ENCODE results near the gene DPM1.

Gene DPM1

GRCh38 chr20:50911716-50912115, 46.6 kb downstream of the DPM1 start:
- Mint-ChIP-seq H3K9me3 (no peaks in the 10 kb centered on the region), H3K4me1 (peaks cover 37 to 70% of the 10 kb centered on the region in 2 donors), H3K27ac (peak overlapping the region; percentile 47), H3K4me3 (no peak overlapping the region), H3K27me3 (no peaks in the 10 kb centered on the region), H3K36me3 (peaks cover 17 to 36% of the 10 kb centered on the region in 2 donors)
- DNase-seq = no peak
- ATAC-seq (replicated peaks) = peak; percentile 25 to 51

DNA sequence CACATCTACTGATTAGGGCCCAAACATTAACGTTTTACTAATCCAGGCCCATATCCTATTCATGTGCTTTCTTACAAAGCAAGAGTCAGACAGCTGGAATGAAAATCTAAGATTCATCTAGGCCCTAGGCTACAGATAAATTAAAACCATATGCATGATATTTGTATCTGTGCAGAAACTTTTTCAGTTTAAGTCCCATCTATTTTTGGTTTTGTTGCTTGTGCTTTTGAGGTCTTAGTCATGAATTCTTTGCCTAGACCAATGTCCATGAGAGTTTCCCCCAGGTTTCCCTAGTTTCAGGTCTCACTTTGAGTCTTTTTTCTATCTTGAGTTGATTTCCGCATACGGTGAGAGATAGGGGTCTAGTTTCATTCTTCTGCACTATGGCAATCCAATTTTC, 47.3 kb downstream of the DPM1 start:
- H3K4me1 Mint-ChIP-seq = peaks cover 32 to 67% of the 10 kb centered on the region in 2 donors
- H3K36me3 Mint-ChIP-seq = peaks cover 13 to 31% of the 10 kb centered on the region in 2 donors
- ATAC-seq (replicated peaks) (no peak), DNase-seq (no peak)
- H3K4me3 Mint-ChIP-seq = no peak overlapping the region
- no peaks in the 10 kb centered on the region for H3K9me3 Mint-ChIP-seq
- no peaks in the 10 kb centered on the region for H3K27me3 Mint-ChIP-seq
- peak overlapping the region; percentile 47 for H3K27ac Mint-ChIP-seq

GRCh38 chr20:50909413-50909812, 48.9 kb downstream of the DPM1 start:
- H3K4me1 Mint-ChIP-seq = peaks cover 33 to 67% of the 10 kb centered on the region in 2 donors
- H3K27ac Mint-ChIP-seq = peak overlapping the region; percentile 73
- peaks cover 13 to 31% of the 10 kb centered on the region in 2 donors for H3K36me3 Mint-ChIP-seq
- DNase-seq = no peak
- H3K4me3 Mint-ChIP-seq = no peak overlapping the region
- no peaks in the 10 kb centered on the region for H3K9me3 Mint-ChIP-seq
- peak; percentile 53 to 72 for ATAC-seq (replicated peaks)
- H3K27me3 Mint-ChIP-seq = no peaks in the 10 kb centered on the region

GRCh38 chr20:50904067-50904570, 54.2 kb downstream of the DPM1 start:
- H3K4me1 Mint-ChIP-seq = peaks cover 19 to 56% of the 10 kb centered on the region in 2 donors
- no peaks in the 10 kb centered on the region for H3K27me3 Mint-ChIP-seq
- peak in 1 of 2 donors; percentile 34 for ATAC-seq (replicated peaks)

DNA sequence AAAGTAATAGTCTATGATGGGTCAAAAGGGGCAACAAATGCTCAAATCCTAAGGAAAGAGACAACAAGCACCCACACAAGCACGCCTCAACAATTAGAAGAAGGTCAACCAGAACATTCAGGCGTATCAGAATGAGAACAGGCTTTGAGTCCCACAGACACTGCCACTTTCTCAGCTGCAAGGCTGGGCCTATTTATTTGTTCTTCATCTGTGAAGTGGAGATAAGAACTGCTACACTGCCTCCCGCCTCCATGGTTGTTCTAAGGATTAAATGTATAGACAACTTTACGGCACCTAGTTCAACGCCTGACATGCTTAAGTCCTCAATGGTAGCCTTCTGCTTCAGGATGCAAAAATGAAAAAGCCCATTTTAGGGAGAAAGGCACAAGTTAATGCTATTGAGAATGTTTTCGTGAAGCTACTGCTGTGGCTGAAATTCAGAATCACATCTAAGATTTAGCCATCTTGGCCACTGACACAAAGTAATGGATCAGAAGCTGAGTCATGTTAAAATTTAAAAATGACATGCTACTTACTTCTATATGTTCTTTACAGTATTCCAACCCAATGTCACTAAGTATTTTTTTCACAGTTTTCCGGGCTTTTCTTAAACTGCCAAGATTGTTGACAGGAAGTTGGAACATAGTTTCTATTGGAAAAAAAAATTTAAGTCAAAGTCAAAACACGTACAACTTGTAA, 54.8 kb downstream of the DPM1 start:
- ATAC-seq (replicated peaks) = no peak
- Mint-ChIP-seq H3K27me3 (no peaks in the 10 kb centered on the region), H3K4me1 (peaks cover 19 to 56% of the 10 kb centered on the region in 2 donors), H3K27ac (peak overlapping the region; percentile 84), H3K4me3 (peak overlapping the region in 1 of 2 donors; percentile 16), H3K9me3 (no peaks in the 10 kb centered on the region), H3K36me3 (peaks cover 15 to 24% of the 10 kb centered on the region in 2 donors)
- DNase-seq = no peak

More at GRCh38 chr20:50904067-50904570, 54.2 kb downstream of the DPM1 start:
- Mint-ChIP-seq H3K9me3 (no peaks in the 10 kb centered on the region), H3K4me3 (no peak overlapping the region), H3K27ac (peak overlapping the region; percentile 84), H3K36me3 (peaks cover 15 to 23% of the 10 kb centered on the region in 2 donors)
- DNase-seq = no peak

- peaks cover 18 to 41% of the 10 kb centered on the region in 2 donors for H3K4me1 Mint-ChIP-seq
- H3K27ac Mint-ChIP-seq = no peak overlapping the region
- H3K27me3 Mint-ChIP-seq = no peaks in the 10 kb centered on the region
- ATAC-seq (replicated peaks) = no peak
- H3K4me3 Mint-ChIP-seq = no peak overlapping the region
- peaks cover 16 to 26% of the 10 kb centered on the region in 2 donors for H3K36me3 Mint-ChIP-seq
- no peaks in the 10 kb centered on the region for H3K9me3 Mint-ChIP-seq
- no peak for DNase-seq
These were observed 57.0 kb downstream of the DPM1 start for GRCh38 chr20:50901301-50901700.

DNA sequence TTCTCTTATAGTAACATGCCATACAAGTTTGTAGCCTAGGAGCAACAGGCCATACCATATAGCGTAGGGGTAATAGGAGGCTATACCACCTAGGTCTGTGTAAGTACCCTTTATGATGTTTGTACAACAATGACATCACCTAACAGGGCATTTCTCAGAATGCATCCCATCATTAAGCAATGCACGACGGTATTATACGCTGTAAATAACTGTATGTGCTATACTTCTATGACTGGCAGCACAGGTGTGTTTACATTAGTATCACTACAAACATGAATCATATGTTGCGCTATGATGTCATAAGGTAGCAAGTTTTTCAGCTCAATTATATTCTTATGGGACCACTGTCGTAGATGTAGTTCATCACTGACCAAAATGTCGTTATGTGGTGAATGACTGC, 58.1 kb downstream of the DPM1 start:
- H3K9me3 Mint-ChIP-seq = no peaks in the 10 kb centered on the region
- H3K27me3 Mint-ChIP-seq = no peaks in the 10 kb centered on the region
- H3K4me1 Mint-ChIP-seq = peaks cover 18 to 35% of the 10 kb centered on the region in 2 donors
- ATAC-seq (replicated peaks) (no peak), DNase-seq (no peak)
- H3K4me3 Mint-ChIP-seq = no peak overlapping the region
- H3K27ac Mint-ChIP-seq = no peak overlapping the region
- peaks cover 16 to 26% of the 10 kb centered on the region in 2 donors for H3K36me3 Mint-ChIP-seq

- Mint-ChIP-seq H3K9me3 (no peaks in the 10 kb centered on the region), H3K27ac (no peak overlapping the region), H3K27me3 (no peaks in the 10 kb centered on the region), H3K4me1 (peaks cover 9 to 23% of the 10 kb centered on the region in 2 donors), H3K36me3 (peaks cover 18 to 34% of the 10 kb centered on the region in 2 donors), H3K4me3 (no peak overlapping the region)
- ATAC-seq (replicated peaks) (no peak), DNase-seq (no peak)
These were observed 59.9 kb downstream of the DPM1 start for GRCh38 chr20:50898475-50898874.

- H3K4me1 Mint-ChIP-seq = peaks cover 7 to 13% of the 10 kb centered on the region in 2 donors
- ATAC-seq (replicated peaks) (no peak), DNase-seq (no peak)
- H3K9me3 Mint-ChIP-seq = no peaks in the 10 kb centered on the region
- no peak overlapping the region for H3K4me3 Mint-ChIP-seq
- H3K27me3 Mint-ChIP-seq = no peaks in the 10 kb centered on the region
- H3K27ac Mint-ChIP-seq = no peak overlapping the region
- peaks cover 37 to 51% of the 10 kb centered on the region in 2 donors for H3K36me3 Mint-ChIP-seq
These were observed 63.1 kb downstream of the DPM1 start for GRCh38 chr20:50895111-50895830.

DNA sequence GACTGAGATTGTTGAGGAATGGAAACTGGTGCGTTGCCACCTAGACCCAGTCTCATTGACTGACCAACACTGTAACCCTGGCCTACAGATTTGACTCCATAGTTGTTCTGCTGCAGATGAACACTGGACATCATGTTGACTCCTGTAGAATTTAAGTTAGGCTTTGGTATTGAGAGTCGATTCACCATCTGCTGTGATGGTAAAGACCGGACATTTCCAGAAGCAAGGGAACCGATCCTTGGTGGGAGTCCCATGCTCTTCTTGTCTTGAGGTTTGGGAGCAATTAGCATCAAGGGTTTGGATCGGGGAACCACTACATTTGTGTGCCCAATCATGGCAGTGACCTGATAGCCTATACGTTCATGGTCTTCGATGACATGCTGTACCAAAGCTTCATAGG, 64.7 kb downstream of the DPM1 start:
- Mint-ChIP-seq H3K36me3 (peaks cover 37 to 61% of the 10 kb centered on the region in 2 donors), H3K9me3 (no peaks in the 10 kb centered on the region), H3K27me3 (no peaks in the 10 kb centered on the region), H3K27ac (peak overlapping the region; percentile 86), H3K4me1 (peaks cover 7 to 13% of the 10 kb centered on the region in 2 donors), H3K4me3 (no peak overlapping the region)
- DNase-seq = no peak
- ATAC-seq (replicated peaks) = no peak

DNA sequence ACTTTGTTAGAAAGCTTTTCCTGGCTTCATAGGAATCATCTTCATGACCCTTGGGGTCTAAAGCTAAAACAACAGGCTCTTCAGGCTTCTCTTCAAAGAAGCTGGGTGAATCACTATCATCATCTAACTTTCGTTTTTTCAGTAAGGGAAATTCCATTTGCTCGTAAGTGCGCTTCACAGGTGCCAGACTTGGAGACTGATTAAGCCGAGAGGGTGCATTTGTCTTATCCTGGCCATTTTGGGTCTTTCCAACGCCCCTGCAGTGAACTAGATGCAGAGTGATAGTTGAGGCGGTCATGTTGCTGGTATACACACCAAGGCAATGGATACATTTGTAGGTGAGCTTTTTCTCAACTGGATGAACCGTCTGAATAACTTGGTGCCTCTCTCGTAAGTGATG, 65.9 kb downstream of the DPM1 start:
- DNase-seq (no peak), ATAC-seq (replicated peaks) (peak in 1 of 2 donors; percentile 34)
- Mint-ChIP-seq H3K4me1 (peaks cover 7 to 14% of the 10 kb centered on the region in 2 donors), H3K36me3 (peaks cover 33 to 61% of the 10 kb centered on the region in 2 donors), H3K4me3 (no peak overlapping the region), H3K9me3 (no peaks in the 10 kb centered on the region), H3K27ac (peak overlapping the region; percentile 79), H3K27me3 (no peaks in the 10 kb centered on the region)

DNA sequence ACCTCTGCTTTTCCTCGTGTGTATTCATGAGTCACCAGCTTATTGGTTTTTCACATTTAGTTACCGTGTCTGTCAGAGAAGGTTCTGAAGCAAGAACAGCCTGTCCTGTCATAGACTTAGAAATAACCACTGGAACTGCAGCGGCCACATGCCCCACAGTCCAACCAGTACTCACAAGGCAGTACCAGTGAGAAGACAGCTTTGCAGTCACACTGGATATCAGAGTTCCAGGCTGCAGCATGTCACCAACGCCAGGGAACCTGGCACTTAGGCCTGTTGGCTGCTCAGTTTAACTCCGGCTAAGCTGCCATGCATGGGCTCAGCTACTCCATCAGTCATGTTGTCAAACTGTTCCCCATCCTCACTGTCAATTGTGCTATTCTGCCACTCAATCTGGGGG, 67.2 kb downstream of the DPM1 start:
- peaks cover 33 to 58% of the 10 kb centered on the region in 2 donors for H3K36me3 Mint-ChIP-seq
- no peaks in the 10 kb centered on the region for H3K27me3 Mint-ChIP-seq
- H3K27ac Mint-ChIP-seq = peak overlapping the region; percentile 81
- no peak overlapping the region for H3K4me3 Mint-ChIP-seq
- peaks cover 8 to 13% of the 10 kb centered on the region in 2 donors for H3K4me1 Mint-ChIP-seq
- no peak for DNase-seq
- no peaks in the 10 kb centered on the region for H3K9me3 Mint-ChIP-seq
- ATAC-seq (replicated peaks) = no peak

DNA sequence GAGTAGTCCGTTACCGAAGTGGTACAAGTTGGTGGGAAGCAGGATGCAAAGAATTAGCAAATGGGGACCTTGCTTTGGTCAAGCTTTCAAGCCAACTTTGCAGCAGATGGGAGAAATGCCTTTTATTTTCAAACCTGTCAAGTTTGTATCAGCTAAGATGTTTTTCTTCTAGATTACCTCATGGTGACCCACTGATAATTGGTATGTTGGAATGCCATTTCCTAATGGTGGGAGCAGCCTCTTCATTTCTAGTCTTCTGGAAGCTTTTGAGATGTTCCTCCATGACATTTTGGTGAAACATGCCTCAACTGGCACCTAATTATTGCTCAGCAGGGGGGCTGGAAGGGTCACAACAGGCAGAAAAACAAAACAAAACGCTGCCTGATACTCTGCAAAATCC, 70.8 kb downstream of the DPM1 start:
- H3K4me1 Mint-ChIP-seq = peaks cover 5 to 8% of the 10 kb centered on the region in 2 donors
- no peak for ATAC-seq (replicated peaks)
- H3K4me3 Mint-ChIP-seq = no peak overlapping the region
- no peaks in the 10 kb centered on the region for H3K9me3 Mint-ChIP-seq
- DNase-seq = no peak
- H3K36me3 Mint-ChIP-seq = peaks cover 24 to 56% of the 10 kb centered on the region in 2 donors
- no peak overlapping the region for H3K27ac Mint-ChIP-seq
- no peaks in the 10 kb centered on the region for H3K27me3 Mint-ChIP-seq

DNA sequence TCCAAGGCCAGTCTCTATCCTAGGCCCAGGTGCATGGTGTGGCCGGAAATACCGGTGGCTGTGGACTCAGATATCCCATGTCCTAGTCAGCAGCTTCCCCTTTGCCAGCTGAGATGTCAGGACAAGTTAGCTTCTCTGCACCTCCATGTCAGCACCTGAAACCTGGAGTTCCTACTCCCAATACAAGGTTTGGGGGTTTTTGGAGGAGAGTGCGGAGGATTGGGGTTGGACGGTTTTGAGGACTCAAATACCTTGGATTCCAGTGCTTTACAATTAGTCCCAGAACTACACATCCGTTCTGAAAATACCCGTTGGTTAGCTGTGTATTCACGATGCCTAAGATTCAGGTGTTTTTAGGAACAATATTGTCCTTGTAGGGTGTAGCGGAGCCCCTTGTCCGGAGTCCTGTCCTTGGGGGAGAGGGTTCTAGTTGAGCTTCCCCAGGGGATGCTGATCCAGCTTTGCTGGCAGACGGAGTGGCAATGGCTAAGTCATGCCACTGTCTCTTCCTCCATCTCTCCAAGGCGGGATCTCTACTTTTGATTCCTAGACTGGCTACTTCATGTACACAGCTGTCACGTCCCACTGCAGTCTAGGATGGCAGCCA, 72.0 kb downstream of the DPM1 start:
- Mint-ChIP-seq H3K4me1 (peaks cover 3 to 5% of the 10 kb centered on the region in 2 donors), H3K4me3 (no peak overlapping the region), H3K27me3 (no peaks in the 10 kb centered on the region), H3K27ac (no peak overlapping the region), H3K36me3 (peaks cover 12 to 48% of the 10 kb centered on the region in 2 donors), H3K9me3 (no peaks in the 10 kb centered on the region)
- DNase-seq = no peak
- ATAC-seq (replicated peaks) = no peak
